Activated CD8-positive, alpha-beta memory T cell treated with anti-CD3 and anti-CD28 coated beads, Interleukin-2, amount 50 U/mL, for 1 hour (primary cell): ENCODE results near the gene MYOM3.

Experiments
- DNase-seq: peaks from one replicate; pipeline ENCODE4 v3.0.0-alpha.2; 2020; ENCODE audit errors: extremely low read depth

Gene MYOM3

DNA sequence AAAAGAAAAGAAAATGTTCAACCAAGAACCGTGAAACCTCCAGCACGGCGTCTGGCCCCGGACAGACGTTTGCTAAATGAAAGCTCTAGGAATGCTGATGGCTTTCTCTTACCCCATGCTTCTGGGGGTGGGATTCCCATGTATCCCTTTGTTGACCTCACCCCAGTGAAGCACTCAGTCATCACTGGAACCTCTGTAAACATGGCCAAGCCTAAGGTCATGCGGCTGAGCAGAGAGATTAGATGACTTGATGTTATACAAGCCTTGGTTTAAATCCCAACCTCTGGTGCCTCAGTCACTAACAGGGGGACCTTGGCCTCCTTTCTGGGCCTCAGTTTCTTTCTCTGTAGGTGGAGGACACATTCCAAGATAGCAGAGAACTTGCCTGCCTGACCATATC, 2.8 kb upstream of the MYOM3 start:
- DNase-seq, result no peak

DNA sequence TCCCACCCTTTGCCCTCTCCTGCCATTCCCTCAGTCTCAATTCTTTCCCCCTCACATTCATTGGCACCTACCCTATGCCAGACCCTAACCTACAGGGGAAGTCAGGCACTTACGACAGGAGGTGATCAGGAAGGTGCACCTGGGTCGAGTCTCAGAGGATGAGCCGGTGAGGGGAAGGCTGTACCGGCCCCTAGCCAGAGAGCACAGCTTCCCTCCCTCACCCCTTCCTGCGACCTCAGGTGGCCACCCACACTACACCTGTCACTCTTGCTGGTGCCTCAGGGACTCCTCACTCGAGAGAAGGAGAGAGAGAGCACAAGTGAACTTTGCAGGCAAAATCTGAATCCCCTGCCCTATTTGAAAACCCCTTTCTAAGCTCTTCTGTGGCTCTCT, 1.7 kb upstream of the MYOM3 start:
- no peak for DNase-seq

DNA sequence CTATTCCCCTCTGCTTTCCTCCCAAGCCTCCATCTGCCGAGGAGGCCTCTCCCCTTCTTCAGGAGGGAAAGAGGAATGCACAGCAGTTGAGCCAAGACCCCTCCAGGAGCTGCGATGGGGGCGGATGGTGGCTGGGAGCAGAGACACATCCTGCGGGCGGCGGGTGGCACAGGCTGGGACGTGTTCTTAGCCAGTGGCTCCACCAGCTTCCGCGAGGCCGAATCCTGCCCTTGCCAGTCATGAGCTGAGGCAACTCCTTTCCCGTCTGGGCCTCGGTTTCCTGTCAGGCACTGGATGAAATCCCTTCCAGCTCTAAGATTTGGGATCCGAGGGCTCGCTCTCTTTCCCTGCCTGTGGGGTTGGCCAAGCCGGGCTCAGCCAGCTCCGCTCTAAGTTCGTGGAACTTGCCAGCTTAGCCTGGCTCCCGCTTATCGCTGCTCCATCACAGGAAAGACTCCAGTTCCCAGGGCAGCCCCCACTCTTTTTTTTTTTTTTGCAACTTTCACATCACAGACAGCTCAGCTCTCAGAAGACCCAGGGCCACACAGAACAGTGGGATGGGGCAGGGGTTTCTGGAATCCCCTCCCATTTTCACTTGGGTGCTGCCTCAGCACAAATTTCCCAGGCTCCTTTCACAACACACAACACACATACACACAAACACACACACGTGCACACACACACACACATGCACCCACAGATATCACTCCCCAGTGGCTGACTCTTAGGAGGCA, 506 bp downstream of the MYOM3 start:
- no peak for DNase-seq

DNA sequence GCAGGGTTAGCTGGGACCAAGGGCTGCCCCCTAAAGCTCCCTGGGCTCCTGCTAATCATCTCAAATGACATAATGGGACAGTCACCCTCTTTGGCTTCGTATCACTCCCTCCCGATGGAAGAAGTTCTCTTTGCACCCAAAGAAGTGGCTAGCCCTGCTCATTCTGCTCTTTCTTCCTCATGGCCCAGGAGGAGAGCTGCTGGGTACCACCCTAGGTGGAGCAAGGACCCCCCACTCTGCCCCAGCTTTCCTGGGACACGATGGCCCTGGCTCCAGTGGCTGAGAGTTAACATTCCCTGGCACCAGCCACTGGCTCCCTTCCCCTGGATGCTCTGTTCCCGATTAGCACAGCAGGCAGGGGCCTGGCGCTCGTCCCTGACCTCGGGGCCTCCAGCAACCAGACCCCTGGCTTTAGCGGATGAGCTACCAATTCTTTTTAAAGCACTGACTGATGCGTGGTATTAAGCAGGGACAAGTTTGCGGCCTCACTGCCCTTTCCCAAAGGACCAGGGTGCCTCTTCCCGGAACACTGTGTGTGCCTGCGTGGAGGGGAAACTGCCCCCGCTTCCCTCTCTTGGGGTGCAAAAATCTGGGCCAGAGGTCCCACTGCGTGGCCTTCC, 1.2 kb downstream of the MYOM3 start:
- no peak for DNase-seq

GRCh38 chr1:24109686-24110475, 2.1 kb downstream of the MYOM3 start:
- no peak for DNase-seq

GRCh38 chr1:24109166-24109483, 2.8 kb downstream of the MYOM3 start:
- DNase-seq, result no peak

GRCh38 chr1:24108334-24109165, 3.4 kb downstream of the MYOM3 start:
- no peak for DNase-seq

GRCh38 chr1:24107462-24108138, 4.3 kb downstream of the MYOM3 start:
- no peak for DNase-seq

- no peak for DNase-seq
These were observed 6.4 kb downstream of the MYOM3 start for GRCh38 chr1:24105368-24106160.

GRCh38 chr1:24104854-24105253, 7.1 kb downstream of the MYOM3 start:
- no peak for DNase-seq

- no peak for DNase-seq
These were observed 8.1 kb downstream of the MYOM3 start for GRCh38 chr1:24103879-24104278.

DNA sequence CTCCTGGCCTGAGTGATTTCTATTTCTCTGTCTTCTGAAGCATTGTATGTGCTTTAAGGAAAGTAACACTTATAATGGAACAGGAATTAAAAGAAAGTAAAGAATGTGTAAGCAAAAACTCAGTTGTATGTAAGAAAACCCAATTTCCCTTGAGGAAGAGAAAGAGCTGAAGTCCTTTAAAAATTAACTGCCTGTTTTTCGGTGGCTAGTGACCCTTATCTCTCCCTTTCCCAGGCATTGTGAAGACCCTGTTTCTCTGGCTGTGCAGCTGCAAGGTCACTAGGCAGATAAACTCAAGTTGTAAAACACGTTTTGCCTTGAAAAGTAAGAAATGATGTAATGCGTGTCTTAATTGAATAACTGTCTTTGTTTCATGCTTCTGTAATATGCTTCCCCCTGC, 8.5 kb downstream of the MYOM3 start:
- no peak for DNase-seq

GRCh38 chr1:24102961-24103360, 9.0 kb downstream of the MYOM3 start:
- DNase-seq, result no peak

GRCh38 chr1:24101796-24102586, 9.9 kb downstream of the MYOM3 start:
- no peak for DNase-seq

- no peak for DNase-seq
These were observed 10.8 kb downstream of the MYOM3 start for GRCh38 chr1:24100945-24101737.

DNA sequence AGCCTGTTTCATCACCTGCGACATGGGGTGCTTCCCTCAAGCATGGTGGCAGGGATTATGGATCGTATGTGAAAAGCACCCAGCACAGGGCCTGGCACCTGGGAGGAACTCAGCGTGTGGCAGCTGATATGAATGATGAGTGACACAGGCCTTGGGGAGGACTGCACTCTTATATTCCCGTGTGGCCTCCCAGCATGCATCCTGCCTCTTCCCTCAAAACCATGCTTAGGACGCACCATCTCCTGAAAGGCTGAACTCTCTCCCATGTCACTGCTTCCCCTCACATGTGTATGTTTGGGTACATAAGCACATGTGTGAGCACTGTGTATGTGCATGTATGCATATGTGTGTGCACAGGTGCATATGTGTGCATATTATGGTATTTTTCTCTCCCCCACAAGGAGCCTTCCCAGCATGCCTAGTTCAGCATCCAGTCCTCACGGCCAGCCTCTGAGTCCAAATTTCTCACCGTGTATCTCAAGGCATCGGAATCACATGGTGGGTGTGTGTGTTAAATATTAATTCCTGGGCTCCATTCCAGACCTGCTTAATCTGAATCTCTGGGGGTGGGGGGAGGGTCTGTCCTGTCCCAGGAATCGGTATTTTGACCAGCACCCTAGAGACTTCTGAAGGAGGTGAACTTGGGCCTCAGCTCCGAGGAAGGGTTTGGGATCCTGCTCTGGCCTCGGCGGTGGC, 12.8 kb downstream of the MYOM3 start:
- DNase-seq, result no peak

GRCh38 chr1:24098102-24098501, 13.8 kb downstream of the MYOM3 start:
- DNase-seq, result no peak

- DNase-seq, result no peak
These were observed 14.3 kb downstream of the MYOM3 start for GRCh38 chr1:24097663-24098062.

- DNase-seq, result no peak
These were observed 15.2 kb downstream of the MYOM3 start for GRCh38 chr1:24096739-24097103.
